Stimulated activated CD8-positive, alpha-beta memory T cell treated with anti-CD3 and anti-CD28 coated beads, Interleukin-2, amount 100 ng/mL, for 1 hour (primary cell): Measurements from ENCODE around the gene TAF5L.
"Not testable (repeated sequence)": the region's sequence is repeated elsewhere in the genome, so short reads cannot be mapped to it uniquely, and the experiment has no call there.

Source experiments
- DNase-seq, 2 donors: peaks; one replicate each; pipeline ENCODE4 v3.0.0-alpha.2; 2020; ENCODE audit warnings: low read depth in 2 of 2

The TAF5L gene

GRCh38 chr1:229567109-229567868, 58.6 kb downstream of the TAF5L start:
- no peak for DNase-seq

GRCh38 chr1:229563701-229564100, 62.2 kb downstream of the TAF5L start:
- no peak for DNase-seq

DNA sequence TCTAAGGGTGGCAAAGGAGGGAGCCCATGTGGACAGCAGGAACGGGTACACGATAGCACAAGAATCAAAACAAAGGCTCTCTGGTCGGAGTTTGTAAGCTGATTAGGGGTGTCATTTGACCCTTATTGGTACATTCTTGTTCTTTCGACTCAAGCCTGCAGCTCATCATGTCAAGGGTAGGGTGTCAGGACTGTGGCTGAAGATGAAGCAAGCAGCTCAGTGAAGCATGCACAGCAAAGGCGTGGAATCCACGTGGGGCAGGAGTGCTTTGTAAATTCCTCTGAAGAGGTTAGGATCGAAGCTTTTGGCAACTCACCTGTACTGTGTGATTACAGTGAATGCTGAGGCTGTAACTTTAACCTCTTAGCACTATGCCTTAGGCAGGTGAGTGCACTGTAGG, 62.7 kb downstream of the TAF5L start:
- no peak for DNase-seq

DNA sequence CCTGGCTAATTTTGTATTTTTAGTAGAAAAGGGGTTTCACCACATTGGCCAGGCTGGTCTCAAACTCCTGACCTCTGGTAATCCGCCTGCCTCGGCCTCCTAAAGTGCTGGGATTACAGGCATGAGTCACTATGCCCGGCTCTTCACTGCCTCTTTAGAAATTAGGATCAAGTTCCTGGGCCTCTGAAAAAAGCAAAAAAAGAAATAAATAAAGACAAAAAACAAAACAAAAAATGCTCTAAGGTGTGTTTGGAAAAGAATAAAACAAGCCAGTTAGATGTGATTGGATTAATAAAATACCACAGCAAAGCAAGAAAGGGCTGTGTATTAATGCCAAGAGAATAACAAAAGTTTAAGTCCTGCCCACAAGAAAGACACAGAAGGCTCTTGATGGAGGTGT, 63.2 kb downstream of the TAF5L start:
- no peak for DNase-seq

DNA sequence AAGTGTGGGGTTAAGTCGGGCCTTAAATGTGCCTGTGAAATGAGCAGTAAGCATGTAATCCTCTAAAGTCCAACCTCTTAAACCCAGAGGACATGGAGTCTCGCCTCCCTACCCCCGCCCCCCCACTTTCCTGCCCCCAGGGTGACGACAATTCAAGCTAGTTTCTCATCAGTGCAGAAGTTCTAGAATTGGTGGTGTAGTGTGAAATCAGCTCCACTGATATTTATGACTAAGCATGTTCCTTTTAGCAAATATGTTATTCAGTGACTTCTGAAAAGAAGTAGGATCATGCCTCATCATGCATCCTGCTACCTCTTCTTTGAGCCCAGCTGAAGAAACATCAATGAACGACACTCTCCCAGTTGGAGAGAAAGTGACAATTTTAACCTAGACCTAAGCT, 64.8 kb downstream of the TAF5L start:
- no peak for DNase-seq

GRCh38 chr1:229560124-229560523, 65.8 kb downstream of the TAF5L start:
- not testable (repeated sequence) for DNase-seq

DNA sequence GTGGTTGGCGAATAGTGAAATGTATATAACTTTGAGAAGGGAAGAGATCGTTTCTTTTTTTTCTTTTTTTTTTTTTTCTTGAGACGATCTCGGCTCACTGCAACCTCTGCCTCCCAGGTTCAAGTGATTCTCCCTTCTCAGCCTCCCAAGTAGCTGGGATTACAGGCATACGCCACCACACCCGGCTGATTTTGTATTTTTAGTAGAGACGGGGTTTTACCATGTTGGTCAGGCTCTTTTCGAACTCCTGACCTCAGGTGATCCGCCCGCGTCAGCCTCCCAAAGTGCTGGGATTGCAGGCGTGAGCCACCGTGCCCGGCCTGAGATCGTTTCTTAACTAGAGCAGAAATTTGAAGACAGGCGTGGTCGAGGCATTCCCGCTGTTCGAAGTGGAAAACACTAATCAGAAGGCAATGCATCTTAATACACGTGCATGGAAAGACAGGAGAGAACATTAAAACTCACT, 66.6 kb downstream of the TAF5L start:
- not testable (repeated sequence) for DNase-seq

DNA sequence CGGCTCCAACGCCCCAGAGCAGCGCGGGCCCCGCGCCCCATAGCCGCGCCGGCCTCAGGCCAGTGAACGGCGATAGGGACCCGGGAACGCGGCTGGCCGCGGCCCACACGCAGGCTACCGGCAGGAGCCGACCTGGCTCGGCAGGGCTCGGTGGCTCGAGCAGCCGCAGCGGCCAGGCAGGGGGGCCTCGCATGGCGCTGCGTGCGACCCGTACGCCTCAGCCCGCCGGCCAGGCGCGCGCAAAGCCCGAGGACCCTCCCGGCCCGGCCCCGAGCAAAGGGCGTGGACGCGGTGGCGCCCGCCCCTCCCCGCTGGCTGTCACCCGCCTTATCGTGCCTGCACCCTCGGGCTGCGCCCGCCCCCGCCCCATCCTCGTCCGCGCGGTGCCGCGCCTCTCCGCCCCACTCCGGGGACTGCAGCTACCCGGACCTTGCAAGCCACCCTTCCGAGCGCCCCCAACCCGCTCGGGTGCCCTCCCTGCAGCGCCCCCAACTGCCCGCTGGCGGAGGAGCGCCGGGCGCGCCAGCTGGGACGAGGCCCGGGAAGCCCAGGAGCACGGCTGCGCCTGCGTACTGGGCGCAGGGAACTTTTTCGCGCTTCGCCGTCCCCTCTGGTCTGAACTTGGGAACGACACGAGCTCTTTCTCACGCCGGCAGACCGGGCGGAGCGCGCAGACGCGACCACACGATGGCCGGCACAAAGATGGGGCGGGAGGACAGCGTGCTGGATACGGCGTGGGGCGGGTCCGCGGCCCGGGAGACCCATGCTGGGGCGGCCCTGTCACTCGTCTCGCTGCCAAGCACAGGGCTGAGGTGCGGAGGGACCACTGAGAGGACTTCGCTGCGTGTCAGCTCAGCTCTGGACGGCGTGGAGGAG, 67.2 kb downstream of the TAF5L start, which contains the start of gene ABCB10:
ABCB10 (minus strand) TSS at position 248 of the 876 bp plus-strand sequence; CDS start at position 193, 55 bp downstream.
- DNase-seq = peak; percentile 65

DNA sequence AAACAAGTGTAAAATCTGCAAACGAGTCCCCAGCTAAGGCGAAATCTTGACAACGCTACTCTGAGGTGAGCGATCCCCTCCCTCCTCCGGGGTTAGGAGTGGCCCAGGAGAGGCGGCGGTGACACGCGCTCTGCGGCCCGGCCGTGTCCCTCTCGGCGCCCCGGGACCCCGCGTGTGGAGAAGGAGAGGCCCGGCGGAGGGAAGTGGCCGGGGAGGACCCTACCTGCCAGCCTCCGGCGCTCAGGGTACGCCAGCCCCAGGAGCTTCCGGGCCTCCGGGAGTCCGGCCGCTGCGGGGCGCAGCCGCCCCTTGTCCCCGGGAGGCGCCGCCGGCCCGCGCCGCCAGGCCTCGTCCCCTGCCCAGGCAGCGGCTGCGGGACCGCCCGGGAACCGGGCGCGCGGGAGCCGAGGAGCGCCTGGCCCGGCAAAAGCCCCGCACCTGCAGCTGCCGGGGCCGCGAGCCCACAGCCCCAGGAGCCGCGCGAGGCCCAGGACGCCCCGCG, 68.0 kb downstream of the TAF5L start:
- no peak for DNase-seq

GRCh38 chr1:229557200-229557850, 68.6 kb downstream of the TAF5L start:
- DNase-seq = no peak

GRCh38 chr1:229554886-229555621, 70.9 kb downstream of the TAF5L start:
- DNase-seq = no peak

DNA sequence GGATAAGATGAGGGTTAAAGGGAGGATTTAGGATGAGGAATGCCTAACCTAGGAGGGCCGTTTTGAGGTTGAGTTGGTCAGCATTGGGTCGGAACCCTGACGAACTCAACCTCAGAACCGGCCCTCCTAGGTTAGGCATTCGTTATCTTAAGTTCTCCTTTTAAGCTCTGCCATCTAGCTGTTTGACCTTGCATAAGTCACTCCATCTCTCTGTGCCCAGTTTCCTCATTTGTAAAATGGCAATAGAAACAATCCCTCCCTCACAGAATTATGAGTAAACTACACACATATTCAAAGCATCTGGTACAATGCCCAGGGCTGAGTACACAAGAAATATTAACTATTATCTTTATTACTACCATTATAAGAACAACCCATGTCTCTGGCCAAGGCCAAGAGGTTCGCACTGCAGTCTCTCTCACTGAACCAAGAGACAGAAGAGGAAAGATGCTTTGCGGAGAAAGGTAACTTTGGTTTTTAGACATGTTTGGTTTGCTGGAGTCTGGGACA, 72.2 kb downstream of the TAF5L start:
- DNase-seq = no peak

DNA sequence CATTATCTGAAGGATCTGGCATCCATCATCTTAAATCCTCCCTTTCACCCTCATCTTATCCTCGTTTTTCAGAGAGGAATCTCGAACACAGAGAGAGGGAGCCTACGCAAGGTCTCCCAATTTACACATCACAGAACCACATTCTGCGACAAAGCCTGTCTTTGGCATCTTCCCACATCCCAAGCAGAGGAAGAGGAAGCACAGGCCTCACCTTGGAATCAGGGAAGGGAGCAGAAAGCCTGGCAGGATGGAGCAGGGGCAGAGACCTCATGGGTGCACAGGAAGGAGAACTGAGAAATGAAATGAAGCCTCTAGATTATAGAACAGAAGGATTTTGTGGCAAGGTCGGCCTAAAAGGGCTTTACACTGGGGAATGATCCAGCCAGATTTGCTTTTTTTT, 73.2 kb downstream of the TAF5L start:
- DNase-seq = no peak

DNA sequence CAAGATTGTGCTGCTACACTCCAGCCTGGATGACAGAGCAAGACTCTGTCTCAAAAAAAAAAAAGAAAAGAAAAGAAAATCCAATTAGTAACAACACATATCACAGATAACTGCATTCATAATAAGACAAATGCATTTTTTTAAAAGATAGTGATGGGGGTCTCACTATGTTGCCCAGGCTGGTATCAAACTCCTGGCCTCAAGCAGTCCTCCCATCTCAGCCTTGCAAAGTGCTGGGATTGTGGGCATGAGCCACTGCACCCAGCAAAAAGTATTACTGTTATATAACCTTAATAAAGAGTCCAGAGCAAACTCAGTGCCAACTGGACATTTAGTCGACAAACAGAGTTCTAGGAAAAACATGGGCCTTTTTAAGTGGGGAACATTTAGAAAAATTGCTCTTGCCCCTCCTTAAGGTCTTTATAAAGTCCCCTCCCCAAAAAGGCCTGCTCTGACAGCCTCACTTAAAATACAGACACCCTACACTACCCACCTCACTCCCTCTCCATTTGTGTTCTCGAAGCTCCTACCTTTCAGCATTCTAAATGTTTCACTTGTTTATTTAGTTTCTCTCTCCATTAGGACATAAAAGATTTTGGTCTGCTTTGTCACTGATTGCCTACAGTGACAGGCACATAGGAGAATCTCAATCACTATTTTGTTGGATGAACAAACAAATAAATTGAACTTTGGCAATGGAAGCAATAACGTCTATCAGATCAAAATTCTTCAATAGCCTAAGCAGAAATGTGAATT, 74.9 kb downstream of the TAF5L start:
- no peak for DNase-seq

GRCh38 chr1:229547542-229547941, 78.4 kb downstream of the TAF5L start:
- no peak for DNase-seq

DNA sequence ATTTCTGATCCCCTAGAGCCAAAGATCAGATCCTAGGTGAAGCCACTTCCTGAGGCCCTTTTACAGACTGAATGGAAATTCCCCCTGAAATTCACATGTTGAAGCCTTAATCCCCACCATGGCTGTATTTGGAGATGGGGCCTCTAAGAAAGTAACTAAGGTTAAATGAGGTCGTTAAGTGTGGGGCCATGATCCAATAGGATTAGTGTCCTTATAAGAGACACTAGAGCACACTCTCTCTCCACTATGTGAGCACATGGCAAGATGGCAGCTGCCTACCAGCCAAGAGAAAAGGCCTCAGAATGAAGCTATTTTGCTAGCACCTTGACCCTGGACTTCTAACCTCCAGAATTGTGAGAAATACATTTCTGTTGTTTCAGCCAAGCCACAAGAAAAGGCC, 81.3 kb downstream of the TAF5L start:
- DNase-seq = no peak
